Prostate gland (tissue), 2 donors: ENCODE results near the gene XXYLT1. TPM values are rescaled to one million over a fixed set of nuclear protein-coding genes. Genes with fewer than 3 reads are reported as not detected.

Experiments
- DNase-seq: peaks from one replicate; pipeline ENCODE4 v3.0.0-alpha.2; 2019; ENCODE audit warnings: low spot score
- H3K27ac ChIP-seq, 2 donors: fragments of 200-600 bp; sonication (generic); 2 replicates each; pipeline ENCODE4 v1.5.1; 2017 to 2019
- H3K27me3 ChIP-seq: fragments of 200-600 bp; sonication (generic); replicated peaks from 2 replicates; pipeline ENCODE4 v1.5.1; 2019; ENCODE audit not compliant: insufficient read depth
- H3K36me3 ChIP-seq, 2 donors: fragments of 200-600 bp; sonication (generic); 1 replicate in 1 of 2; 2 replicates in 1 of 2; pipeline versions ENCODE4 v1.5.1 to v1.8.1; 2017 to 2019
- H3K4me1 ChIP-seq: fragments of 200-600 bp; sonication (generic); replicated peaks from 2 replicates; pipeline ENCODE4 v1.5.1; 2019
- H3K4me3 ChIP-seq, 2 donors: fragments of 200-600 bp; sonication (generic); 2 replicates each; pipeline ENCODE4 v1.5.1; 2017 to 2019
- H3K9me3 ChIP-seq: fragments of 200-600 bp; sonication (generic); 2 replicates; pipeline ENCODE4 v1.5.1; 2017
- POLR2A ChIP-seq: fragments of 450-650 bp; IDR thresholded peaks from one replicate; pipeline ENCODE4 v1.6.1; 2016; ENCODE audit warnings: antibody characterized with exemption, mild to moderate bottlenecking
- POLR2AphosphoS5 ChIP-seq: sonication (generic); formaldehyde crosslinking; IDR thresholded peaks from one replicate; pipeline ENCODE4 v1.6.1; 2017; ENCODE audit warnings: antibody characterized with exemption
- WGBS: methylation state at CpG from one replicate; pipeline ENCODE4 v1.1.5; 2018; 5-methylcytosine and 5-hydroxymethylcytosine counted together
- intact Hi-C: fragments of 100-400 bp; cut with DNase I; formaldehyde crosslinking; loops from one replicate; pipeline ENCODE4 v1.14.2; 2022
- total RNA-seq, 2 donors: library from RNA; depleted of rRNA; stranded (reverse); fragments of >200 nt; gene quantifications; one replicate each; pipeline ENCODE4 v1.1.0, GENCODE V29; 2016
- TF ChIP-seq, protein P1 (sequence below), 4 experiments: fragments of 200-600 bp in 2 of 4; fragments of 450-650 bp in 2 of 4; sonication (generic) in 2 of 4; IDR thresholded peaks; 1 replicate in 3 of 4; 2 replicates in 1 of 4; pipeline ENCODE4 v1.5.1; 2016 to 2019; ENCODE audit warnings: antibody characterized with exemption in 4 of 4, mild to moderate bottlenecking in 2 of 4, moderate library complexity in 2 of 4

XXYLT1 gene
- total RNA-seq, 2 donors from 2014 or later = 14.9 to 22.7 TPM

DNA sequence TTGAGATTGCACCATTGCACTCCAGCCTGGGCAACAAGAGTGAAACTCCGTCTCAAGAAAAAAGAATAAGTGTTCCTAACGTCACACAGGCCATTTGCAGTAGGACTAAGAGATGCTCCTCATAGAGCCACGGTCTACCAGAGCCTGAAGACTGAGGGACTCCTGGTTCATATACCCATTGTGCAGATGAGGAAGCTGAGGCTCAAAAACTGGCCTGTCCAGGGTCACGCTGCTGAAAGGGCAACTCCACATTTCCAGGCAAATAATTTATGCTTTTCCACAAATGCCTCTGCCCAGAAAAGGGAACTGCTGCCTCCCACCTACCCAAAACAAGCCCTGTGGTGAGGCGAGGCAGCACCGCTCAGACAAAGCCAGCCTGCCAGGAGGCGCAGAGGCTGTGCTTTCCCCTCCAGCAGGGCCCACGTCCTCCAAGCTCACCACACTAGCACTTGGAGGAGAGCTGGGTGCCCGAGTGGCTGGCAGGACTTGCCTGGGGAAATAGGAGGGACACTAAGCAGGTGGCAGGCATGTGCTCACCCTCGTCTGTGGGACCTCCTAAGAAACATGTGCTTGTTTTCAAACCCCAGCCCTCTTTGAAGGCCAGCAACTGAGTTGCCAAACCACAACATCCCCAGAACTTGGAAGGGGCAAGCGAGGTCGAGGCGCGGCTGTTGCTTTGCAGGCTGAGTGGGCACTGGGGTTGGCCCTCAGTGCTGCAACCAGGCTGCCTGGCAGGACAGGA, 195.6 kb downstream of the XXYLT1 start:
- no peak overlapping the region for H3K27ac ChIP-seq
- H3K4me3 ChIP-seq = no peak overlapping the region
- no peaks in the 10 kb centered on the region for H3K9me3 ChIP-seq
- TF ChIP-seq, protein P1, sequence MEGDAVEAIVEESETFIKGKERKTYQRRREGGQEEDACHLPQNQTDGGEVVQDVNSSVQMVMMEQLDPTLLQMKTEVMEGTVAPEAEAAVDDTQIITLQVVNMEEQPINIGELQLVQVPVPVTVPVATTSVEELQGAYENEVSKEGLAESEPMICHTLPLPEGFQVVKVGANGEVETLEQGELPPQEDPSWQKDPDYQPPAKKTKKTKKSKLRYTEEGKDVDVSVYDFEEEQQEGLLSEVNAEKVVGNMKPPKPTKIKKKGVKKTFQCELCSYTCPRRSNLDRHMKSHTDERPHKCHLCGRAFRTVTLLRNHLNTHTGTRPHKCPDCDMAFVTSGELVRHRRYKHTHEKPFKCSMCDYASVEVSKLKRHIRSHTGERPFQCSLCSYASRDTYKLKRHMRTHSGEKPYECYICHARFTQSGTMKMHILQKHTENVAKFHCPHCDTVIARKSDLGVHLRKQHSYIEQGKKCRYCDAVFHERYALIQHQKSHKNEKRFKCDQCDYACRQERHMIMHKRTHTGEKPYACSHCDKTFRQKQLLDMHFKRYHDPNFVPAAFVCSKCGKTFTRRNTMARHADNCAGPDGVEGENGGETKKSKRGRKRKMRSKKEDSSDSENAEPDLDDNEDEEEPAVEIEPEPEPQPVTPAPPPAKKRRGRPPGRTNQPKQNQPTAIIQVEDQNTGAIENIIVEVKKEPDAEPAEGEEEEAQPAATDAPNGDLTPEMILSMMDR (IDR thresholded peaks at IDR 0.05) = no peak
- TF ChIP-seq POLR2AphosphoS5 (no peak), POLR2A (no peak)
- H3K36me3 ChIP-seq = no peaks in the 10 kb centered on the region
- no peaks in the 10 kb centered on the region for H3K27me3 ChIP-seq
- no peak for DNase-seq
- H3K4me1 ChIP-seq = no peaks in the 10 kb centered on the region
- WGBS = 90% methylated on average over 14 of the region's 14 CpGs
- intact Hi-C loops = no loop called here

- no peaks in the 10 kb centered on the region for H3K36me3 ChIP-seq
- WGBS = 93% methylated on average over 25 of the region's 25 CpGs
- no peaks in the 10 kb centered on the region for H3K27me3 ChIP-seq
- TF ChIP-seq POLR2AphosphoS5 (no peak), POLR2A (no peak)
- TF ChIP-seq, protein P1 (IDR thresholded peaks at IDR 0.05) = no peak
- intact Hi-C loops = no loop called here
- no peak overlapping the region for H3K4me3 ChIP-seq
- no peak overlapping the region for H3K27ac ChIP-seq
- no peaks in the 10 kb centered on the region for H3K9me3 ChIP-seq
- no peak for DNase-seq
- H3K4me1 ChIP-seq = no peaks in the 10 kb centered on the region
Observed at GRCh38 chr3:195073866-195074860, 196.8 kb downstream of the XXYLT1 start.

DNA sequence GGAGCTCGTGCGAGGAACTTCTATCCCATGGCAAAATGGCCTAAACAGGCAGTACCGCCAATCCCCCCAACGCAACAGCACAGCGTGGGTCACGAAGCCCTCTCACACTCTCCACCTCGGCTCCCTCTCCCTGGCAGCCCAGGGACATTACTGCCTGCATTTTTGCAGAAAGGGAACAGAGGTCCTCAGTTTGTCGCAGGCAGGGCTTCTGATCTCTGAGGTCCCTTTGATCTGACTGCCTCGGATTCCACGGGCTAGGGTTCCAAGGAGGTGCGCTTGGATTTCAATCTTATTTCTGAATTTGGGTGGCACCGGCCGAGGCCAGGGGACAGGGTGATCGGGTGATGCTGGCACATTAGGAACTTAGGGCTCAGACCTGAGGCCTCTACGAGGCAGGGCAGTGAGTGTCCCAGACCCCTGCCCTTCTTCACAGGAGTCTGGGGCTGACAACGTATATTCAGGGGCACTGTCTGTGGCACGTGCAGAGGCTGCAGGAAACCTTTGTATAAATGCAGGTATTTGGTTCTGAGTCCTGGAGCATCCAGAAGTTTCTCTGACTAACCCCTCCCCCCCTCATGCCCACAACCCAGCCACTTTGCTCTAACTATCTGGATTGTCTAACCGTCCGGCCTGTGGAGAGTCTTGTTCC, 197.9 kb downstream of the XXYLT1 start:
- H3K4me1 ChIP-seq = no peaks in the 10 kb centered on the region
- no peak overlapping the region for H3K27ac ChIP-seq
- H3K36me3 ChIP-seq = no peaks in the 10 kb centered on the region
- 91% methylated on average over 19 of the region's 19 CpGs for WGBS
- no peak for TF ChIP-seq POLR2A
- TF ChIP-seq, protein P1 (IDR thresholded peaks at IDR 0.05) = no peak
- intact Hi-C loops = no loop called here
- H3K27me3 ChIP-seq = no peaks in the 10 kb centered on the region
- DNase-seq = no peak
- no peak overlapping the region for H3K4me3 ChIP-seq
- no peaks in the 10 kb centered on the region for H3K9me3 ChIP-seq

DNA sequence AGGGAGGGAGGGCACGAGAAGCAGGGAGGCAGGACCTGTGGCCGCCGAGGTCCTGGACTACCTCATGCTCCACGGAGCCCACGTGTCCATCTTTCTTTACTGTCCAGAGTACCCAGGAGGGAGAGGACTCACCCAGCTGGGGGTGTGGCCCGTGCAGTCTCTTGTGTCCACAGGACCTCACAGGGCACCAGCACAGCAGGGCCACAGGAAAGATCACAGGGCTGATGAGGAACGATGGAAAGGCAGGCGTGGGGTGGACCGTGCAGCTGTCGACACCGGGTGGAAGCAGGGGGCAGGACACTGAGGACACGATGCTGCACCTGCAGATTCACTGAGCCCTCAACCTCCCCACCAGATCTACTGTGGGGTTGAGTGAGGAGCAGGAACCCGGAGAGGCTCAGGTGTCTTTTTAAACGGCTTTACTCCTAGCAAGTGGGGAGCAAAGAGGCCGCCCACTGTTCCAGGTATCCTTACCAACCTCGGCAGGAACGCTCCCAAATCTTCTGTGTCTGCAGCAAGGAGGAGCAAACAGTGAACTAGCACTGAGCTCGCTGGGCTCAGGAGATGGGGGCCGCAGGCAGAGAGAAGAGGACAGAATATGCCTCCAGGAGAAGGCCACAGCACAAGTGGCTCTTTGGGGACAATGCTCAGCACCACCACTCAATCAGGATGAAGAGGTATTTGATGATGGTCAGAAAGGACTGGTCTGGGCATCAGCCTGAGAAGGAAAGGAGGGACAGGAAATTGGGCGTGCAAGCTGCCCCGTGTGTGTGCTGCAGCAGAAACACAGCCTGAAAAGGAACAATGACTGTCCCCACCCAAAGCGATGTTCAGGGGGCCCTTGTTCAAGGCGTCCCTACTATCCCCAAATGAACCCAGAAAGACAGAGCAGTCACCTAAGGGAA, 198.8 kb downstream of the XXYLT1 start:
- intact Hi-C loops = no loop called here
- no peak overlapping the region for H3K27ac ChIP-seq
- 83% methylated on average over 23 of the region's 23 CpGs for WGBS
- no peak for DNase-seq
- H3K9me3 ChIP-seq = no peaks in the 10 kb centered on the region
- no peaks in the 10 kb centered on the region for H3K36me3 ChIP-seq
- TF ChIP-seq, protein P1 (IDR thresholded peaks at IDR 0.05) = no peak
- TF ChIP-seq POLR2A (no peak), POLR2AphosphoS5 (no peak)
- no peaks in the 10 kb centered on the region for H3K27me3 ChIP-seq
- H3K4me3 ChIP-seq = no peak overlapping the region
- no peaks in the 10 kb centered on the region for H3K4me1 ChIP-seq
